Stimulated activated CD8-positive, alpha-beta memory T cell treated with anti-CD3 and anti-CD28 coated beads, Interleukin-7, amount 100 ng/mL, for 4 hours (primary cell): ENCODE data around the gene PRPF39.
"Not testable (repeated sequence)": the region's sequence is repeated elsewhere in the genome, so short reads cannot be mapped to it uniquely, and the experiment has no call there.

Experiments
- DNase-seq, 2 donors: peaks; one replicate each; pipeline ENCODE4 v3.0.0-alpha.2; 2020; ENCODE audit warnings: low read depth in 2 of 2

Gene PRPF39

GRCh38 chr14:45083976-45084722 lies at the start of gene PRPF39:
TSS of gene PRPF39 (plus strand) at chr14:45084116. CDS start at chr14:45095240, 11,124 bp downstream.
- peak; percentile 88 to 95 for DNase-seq

DNA sequence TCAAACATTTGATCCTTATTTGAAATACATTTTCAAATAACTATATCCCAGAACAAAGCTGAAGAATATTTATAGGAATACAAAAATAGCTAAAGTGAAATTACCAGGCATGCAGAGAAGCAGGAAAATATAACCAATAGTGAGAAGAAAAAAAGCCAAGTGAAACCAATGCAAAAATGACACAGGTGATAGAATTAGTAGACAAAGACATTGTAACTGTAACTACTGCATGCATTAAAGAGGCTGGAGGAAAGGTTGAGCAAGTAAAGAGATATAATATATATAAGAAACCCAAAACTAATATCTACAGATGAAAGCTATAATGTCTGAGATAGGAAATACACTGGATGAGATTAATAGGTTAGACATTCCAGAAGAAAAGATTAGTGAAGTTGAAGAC lies 49.2 kb upstream of the PRPF39 start:
- no peak for DNase-seq

DNA sequence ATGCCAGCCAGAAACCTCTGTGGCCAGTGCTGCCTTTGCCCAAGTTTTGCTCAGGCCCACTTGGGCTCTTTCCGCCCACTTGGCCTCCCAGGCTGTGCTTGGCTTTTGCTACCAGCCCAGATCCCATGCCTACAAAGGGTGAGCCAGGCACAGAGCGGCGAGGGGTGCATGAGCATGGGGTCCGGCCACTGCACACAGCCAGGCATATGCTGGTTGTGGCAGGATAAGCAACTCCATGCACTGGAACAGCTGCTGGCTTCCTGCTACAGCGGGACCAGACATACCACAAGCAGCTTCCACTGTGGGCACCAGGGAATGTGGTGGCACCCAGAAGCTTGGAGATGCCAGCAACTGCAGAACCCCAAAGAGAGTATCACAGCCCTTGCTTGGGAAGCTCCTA lies 45.7 kb upstream of the PRPF39 start:
- DNase-seq = no peak

GRCh38 chr14:45038865-45039264 lies 45.1 kb upstream of the PRPF39 start:
- DNase-seq = no peak

GRCh38 chr14:45039390-45039789 lies 44.5 kb upstream of the PRPF39 start:
- DNase-seq = no peak

DNA sequence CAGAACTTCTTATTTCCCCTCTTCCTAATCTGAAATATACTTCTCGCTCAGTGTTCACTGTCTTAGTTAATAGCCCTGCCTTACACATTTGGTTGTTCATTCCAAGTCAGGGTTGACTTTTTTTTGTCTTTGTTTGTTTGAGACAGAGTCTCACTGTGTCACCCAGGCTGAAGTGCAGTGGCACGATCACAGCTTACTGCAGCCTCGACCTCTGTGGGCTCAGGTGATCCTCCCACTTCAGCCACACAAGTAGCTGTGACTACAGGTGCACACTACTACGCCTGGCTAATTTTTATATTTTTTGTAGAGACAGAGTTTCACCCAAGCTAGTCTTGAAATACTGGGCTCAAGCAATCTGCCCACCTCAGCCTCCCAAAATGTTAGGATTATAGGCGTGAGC lies 42.3 kb upstream of the PRPF39 start:
- DNase-seq = no peak

GRCh38 chr14:45044638-45045037 lies 39.3 kb upstream of the PRPF39 start:
- no peak for DNase-seq

- no peak for DNase-seq
Measured at GRCh38 chr14:45048385-45048784, 35.5 kb upstream of the PRPF39 start.

DNA sequence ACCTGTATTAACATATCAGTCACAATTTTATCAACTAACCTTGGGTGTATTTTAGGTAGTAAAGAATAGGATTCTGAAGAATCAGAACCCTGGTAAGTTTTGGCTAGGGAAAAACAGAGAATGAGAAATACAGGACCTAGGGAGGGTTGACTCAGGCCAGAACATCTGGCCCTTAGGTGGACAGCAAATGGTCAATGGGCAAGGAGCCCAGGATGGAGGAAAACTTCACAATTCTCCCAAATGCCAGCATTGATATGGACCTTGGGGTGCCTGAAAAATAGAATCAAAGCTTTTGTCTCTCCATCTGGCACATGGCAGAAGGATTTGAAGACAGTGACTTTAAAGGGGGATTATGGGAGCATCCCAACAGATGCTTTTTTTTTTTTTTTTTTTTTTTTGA lies 32.7 kb upstream of the PRPF39 start:
- DNase-seq = no peak

DNA sequence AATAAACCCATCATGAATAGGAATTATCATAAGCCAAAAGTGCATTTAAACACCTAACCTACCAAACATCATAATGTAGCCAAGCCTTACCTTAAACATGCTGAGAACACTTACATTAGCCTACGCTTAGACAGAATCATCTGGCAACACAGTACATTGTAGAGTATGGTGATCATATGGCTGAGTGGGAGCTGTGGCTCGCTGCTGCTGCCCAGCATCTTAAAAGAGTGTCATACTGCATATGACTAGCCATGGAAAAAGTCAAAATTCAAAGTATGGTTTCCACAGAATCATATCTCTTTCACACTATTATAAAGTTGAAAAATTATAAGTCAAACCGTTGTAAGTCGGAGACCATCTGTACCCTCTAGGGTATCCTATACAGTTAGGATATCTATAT lies 32.0 kb upstream of the PRPF39 start:
- DNase-seq = no peak

DNA sequence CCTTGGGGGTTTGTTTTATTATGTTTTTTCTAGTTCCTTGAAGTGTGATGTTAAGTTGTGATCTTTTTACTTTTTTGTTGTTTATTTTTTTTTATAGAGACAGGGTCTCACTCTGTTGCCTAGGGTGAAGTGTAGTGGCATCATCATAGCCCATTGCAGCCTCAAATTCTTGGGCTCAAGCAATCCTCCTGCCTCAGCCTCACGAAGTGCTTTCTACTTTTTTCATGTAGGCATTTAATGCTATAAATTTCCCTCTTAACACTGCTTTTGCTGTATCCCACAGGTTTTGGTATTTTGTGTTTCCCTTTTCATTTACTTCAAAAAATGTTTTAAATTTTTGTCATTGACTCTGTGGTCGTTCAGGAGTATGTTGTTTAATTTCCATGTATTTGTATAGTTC lies 26.6 kb upstream of the PRPF39 start:
- DNase-seq = no peak

GRCh38 chr14:45057881-45058364 lies 26.0 kb upstream of the PRPF39 start:
- no peak for DNase-seq

DNA sequence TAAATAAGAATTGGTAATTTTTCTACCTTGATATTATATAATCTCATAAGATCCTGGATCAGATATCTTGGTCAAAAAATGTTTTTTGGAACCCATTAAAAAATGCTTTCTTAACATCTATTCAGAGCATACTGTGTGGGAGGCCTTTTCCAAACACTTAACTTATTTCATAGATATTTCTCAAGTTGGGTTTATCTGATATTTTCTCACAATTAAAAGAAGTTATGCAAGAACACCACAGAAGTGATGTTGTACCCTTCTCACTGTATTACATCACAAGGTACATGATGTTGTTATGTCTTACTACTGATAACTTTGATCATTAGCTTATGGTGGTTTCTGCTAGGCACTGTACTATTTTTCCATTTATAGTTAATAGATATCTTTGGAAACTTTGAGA lies 23.4 kb upstream of the PRPF39 start:
- no peak for DNase-seq

DNA sequence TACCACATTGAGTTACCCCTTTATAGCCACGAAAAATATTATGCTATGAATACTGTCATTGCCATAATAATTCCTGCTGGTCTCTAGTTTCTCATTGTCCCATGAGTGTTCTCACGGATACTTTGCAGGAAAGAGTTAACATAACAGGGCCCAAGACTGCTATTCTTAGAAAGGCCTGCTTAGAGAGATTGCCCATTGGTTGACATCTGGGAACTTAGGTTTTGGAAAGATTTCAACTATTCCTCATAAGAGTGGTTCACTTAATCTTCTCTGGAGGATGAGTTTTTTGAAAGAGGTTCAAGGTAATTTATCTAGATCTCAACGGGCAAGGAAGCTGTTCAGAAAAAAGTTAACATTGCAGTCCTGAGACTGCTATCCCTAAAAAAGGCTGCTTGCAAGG lies 18.4 kb upstream of the PRPF39 start:
- DNase-seq = no peak

DNA sequence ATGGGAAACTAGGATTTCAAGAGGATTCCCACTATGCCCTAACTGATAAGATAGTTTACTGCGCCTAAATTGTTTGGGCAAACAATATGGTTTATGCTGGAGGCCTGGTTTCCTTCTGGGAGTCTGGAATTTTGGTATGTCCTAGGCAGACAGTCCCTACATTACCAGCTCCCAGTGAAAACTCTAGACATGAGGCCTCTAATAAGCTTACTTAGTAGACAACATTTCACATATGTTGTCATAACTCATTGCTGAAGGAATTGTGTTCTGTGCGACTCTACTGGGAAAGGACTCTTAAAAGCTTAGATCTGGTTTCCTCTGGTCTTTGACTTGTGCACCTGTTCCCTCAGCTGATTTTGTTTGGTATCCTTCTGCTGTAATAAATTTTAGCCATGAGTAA lies 18.0 kb upstream of the PRPF39 start:
- no peak for DNase-seq

DNA sequence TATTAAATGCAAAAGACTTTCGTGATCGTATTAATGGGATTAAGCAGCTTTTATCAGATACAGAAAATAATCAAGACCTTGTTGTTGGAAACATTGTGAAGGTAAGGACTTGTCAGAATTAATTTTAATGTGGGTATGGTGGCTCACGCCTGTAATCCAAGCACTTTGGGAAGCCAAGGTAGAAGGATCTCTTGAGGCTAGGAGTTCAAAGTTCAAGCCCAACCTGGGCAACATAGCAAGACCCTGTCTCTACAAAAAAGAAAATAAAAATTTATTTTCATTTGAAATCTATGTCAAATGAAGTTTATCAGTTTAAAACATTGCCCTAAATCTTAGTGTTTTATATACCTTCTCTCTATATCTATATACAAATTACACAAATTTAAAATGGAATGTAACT lies 17.2 kb upstream of the PRPF39 start:
- no peak for DNase-seq

- DNase-seq = no peak
Measured at GRCh38 chr14:45068396-45068795, 15.5 kb upstream of the PRPF39 start.

DNA sequence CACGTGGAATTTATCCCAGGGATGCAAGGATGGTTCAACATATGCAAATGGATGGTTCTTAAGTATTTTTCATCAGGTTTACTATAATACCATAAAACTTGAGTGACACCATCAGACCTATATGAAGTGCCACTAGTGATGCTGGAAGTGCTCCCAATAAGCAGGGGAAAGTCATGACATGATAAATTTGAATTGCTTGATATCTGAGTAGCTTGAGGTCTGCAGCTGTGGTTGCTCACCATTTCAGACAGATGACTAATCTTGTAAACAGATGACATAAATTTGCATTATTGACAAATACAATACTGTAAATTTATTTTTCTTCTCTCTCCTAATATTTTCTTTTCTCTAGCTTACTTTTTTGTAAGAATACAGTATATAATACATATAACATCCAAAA lies 13.7 kb upstream of the PRPF39 start:
- no peak for DNase-seq

DNA sequence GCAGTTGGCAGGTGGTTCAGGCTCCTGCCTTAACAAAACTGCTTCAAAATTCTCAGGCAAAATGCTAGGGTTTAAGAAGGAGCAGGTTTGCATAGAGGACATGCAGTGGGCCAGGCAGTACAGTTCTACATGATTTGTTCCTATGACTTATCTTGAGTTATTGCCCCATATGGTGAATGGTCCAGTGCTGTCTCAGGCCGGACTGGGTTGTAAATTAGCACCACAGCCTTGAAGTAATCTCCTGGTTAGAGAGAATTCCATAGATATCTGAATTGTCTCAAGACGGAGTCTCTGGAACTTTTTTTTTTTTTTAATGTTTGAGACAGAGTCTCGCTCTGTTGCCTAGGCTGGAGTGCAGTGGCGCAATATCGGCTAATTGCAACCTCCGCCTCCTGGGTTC lies 11.8 kb upstream of the PRPF39 start:
- no peak for DNase-seq

DNA sequence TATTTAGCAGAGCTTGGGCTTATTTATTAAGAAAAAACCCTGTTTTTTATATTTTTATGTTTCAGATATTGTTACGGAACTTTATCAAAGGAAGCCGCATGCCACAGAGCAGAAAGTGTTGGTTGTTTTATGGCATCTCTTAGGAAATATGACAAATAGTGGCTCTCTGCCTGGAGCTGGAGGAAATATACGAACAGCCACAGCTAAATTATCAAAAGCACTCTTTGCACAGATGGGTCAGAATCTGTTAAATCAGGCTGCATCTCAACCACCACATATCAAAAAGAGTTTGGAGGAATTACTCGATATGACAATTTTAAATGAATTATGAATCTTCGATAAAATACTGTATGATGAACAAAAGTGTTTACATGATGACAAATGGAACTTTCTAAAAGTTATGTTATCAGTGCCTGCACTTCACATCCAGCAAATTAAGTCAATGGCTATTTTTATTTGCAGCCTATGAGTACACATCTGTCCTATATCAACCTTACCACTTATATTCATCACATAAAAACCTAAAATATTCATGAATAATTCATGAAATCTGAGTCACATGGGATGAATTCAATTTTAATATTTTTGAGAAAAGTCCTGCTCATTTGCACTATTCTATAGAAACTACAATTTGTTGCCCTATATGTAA lies 10.6 kb upstream of the PRPF39 start:
- no peak for DNase-seq

- no peak for DNase-seq
Measured at GRCh38 chr14:45078323-45078722, 5.6 kb upstream of the PRPF39 start.

DNA sequence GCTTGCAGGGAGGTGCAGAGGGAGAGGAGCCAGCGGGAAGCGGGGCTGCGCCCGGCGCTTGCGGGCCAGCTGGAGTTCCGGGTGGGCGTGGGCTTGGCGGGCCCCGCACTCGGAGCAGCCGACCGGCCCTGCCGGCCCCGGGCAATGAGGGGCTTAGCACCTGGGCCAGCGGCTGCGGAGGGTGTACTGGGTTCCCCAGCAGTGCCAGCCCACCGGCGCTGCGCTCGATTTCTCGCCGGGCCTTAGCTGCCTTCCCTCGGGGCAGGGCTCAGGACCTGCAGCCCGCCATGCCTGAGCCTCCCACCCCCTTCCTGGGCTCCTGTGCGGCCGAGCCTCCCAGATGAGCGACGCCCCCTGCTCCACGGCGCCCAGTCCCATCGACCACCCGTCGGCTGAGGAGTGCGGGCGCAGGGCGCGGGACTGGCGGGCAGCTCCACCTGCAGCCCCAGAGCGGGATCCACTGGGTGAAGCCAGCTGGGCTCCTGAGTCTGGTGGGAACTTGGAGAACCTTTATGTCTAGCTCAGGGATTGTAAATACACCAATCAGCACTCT lies 3.4 kb upstream of the PRPF39 start:
- not testable (repeated sequence) for DNase-seq

DNA sequence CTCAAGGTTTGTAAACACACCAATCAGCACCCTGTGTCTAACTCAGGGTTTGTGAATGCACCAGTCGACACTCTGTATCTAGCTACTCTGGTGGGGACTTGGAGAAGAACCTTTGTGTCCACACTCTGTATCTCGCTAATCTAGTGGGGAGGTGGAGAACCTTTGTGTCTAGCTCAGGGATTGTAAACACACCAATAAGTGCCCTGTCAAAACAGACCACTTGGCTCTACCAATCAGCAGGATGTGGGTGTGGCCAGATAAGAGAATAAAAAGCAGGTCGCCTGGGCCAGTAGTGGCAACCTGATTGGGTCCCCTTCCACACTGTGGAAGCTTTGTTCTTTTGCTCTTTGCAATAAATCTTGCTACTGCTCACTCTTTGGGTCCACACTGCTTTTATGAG lies 2.8 kb upstream of the PRPF39 start:
- not testable (repeated sequence) for DNase-seq
